SIG-M5 (cell line): ENCODE results near the gene SERPINH1.

ENCODE experiments used
- DNase-seq: peaks from one replicate; lab custom pipeline; 2025; lab: John Stamatoyannopoulos, UW

SERPINH1 gene

GRCh38 chr11:75596914-75597313 is 34.9 kb downstream of the SERPINH1 start:
- DNase-seq = no peak

DNA sequence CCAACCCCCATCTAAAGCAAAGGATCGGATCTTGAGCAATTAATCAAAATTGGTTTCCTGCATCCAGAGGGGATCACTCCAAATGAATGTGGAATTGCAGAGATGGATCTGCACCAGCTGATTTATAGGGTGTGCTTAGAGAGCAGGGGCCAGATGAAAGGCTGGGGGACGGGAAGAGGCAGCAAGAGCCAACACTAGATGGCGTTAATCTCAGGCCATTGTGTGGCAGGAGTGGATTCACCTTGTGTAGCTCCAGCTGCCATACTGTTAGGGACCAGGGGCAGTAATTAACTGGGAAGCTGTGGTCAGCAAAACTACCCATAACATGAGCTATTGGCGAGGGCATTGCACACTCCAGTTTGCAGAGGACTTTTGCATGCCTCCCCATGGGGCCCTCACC is 35.6 kb downstream of the SERPINH1 start:
- no peak for DNase-seq

- DNase-seq = no peak
These were observed 36.2 kb downstream of the SERPINH1 start for GRCh38 chr11:75598264-75598663.

- no peak for DNase-seq
These were observed 36.8 kb downstream of the SERPINH1 start for GRCh38 chr11:75598900-75599299.

DNA sequence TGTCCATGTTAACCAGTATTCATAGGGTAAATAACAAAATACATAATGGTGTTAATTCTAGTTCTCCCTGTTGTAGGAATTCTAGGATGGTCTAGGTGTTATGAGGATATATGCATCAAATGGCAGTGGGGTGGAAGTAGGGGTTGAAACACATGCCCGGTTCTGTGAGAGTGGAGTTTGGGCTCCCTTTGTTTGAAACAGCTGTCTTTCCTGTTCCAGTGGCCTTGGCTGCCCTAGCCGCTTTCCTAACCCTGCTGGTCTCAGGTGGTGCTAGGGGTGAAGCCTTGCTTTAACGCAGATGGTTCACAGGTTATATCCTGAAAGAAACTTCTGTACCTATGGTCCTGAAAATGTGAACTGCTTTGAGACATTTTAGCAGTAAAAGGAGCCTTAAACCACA is 38.3 kb downstream of the SERPINH1 start:
- no peak for DNase-seq

- DNase-seq = no peak
These were observed 39.4 kb downstream of the SERPINH1 start for GRCh38 chr11:75601494-75601893.

GRCh38 chr11:75602951-75603350 is 40.9 kb downstream of the SERPINH1 start:
- no peak for DNase-seq

DNA sequence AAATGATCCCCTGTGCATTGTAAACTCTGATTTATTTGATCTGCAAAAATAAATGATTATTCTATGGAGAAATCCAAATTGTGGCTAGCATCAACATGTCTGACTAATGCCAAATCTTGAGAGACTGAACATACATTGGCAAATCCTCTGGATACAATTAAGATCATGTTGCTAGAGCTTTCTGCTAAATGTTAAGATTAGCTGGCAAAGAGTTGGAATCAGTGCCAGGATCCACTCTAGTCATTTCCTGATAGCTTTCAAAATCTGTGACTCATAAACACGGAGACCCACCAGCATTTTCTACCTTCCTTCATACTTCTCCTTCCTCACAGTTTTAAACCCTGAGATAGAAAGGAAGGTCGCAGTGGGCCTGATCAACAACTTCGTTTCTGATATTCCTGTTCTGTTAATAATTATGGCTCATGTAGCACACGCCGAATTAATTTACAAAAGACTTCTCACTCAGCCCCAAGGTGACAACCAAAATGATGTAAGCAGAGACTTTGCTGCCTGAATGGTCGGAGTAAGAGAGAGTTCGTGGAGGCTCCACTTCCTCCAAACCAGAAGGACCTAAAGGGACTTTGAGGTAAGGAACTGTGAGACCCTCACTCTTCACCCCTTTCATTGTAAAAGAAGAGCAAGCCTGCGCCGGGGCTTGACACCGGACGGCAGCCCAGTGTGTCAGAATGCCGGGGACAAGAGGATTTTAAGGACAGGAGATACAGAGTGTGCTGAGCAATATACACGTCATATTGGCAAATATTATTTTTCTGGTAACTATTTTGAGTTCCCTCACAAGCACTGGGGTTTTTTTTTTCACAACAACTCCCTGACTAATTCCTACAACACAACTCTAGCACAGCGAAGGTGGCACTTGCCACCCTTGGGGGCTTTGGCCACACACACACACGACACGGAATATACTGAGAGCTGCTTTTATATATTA is 42.0 kb downstream of the SERPINH1 start:
- DNase-seq = no peak

DNA sequence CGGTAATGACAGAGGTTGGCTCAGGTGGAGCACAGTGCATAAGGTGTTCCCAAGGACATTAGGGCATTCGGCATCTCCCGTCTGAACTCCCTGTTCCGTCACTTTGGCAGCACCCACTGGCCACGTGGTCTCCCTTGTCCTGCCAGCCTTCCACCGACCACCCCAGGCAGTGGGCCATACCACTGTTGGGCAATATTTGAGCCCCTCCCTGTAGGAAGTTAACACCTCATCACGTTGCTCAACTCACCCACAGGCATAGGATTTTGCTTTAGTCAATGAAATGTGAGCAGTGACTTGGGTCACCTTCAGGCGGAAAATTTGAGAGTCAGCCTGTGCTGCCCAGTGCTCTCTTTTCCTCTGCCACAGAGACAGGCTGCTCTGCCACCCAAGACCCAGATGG is 44.0 kb downstream of the SERPINH1 start:
- no peak for DNase-seq

GRCh38 chr11:75611823-75612222 is 49.8 kb downstream of the SERPINH1 start:
- DNase-seq = no peak

- no peak for DNase-seq
These were observed 53.7 kb downstream of the SERPINH1 start for GRCh38 chr11:75615751-75616150.

- DNase-seq = no peak
These were observed 54.2 kb downstream of the SERPINH1 start for GRCh38 chr11:75616281-75616680.
